GM12875 (cell line): ENCODE data around the gene PTGDR2.

Experiments used
- H3K4me3 ChIP-seq: one replicate; pipeline ENCODE4 v1.5.1; 2011; ENCODE audit warnings: low read depth, low read length, control low read depth
- TF ChIP-seq, protein P1 (sequence below): IDR thresholded peaks from 2 replicates; pipeline ENCODE4 v1.5.1; 2011; ENCODE audit warnings: low read depth, mild to moderate bottlenecking, control low read depth, inconsistent platforms, low read length, moderate library complexity, borderline replicate concordance; ENCODE audit not compliant: insufficient read depth

PTGDR2 gene

DNA sequence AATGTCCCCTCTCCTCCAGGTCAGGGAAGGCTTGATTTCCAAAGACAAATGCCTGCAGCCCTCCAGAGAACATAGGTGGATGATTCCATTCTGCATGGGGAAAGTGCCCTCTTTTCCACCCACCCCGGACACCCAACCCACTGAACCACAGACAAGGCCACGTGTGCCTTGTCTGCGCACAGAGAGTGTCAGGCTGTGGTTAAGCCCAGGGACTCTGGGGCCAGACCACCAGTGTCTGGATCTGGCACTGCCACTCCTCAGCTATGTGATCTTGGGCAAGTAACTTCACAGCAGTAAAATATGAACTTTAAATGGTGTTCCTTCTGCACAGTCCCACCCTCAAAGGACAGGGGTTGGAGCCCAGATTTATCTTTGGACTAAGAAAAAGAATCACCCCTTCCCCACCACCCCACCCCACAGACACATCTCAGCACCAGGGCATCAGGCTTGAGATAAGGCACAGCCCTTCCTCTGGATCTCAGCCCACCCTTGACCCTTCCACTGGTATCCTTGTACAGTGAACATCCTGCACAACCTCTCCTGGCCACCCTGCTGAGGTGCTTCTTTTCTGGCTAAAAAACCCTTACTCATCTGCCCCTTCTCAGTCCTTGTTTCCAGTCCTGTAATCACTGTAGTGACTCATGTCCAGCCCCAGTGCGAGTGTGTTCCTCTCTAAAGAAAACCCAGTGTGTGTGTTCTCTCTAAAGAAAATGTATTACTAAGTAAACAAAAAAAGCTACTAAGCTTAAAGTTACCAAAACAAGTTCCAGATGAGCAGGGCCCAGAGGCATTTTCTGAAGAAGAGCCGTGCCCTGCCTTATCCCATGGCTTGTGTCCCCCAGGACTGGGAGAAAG is 1.9 kb upstream of the PTGDR2 start:
- TF ChIP-seq, protein P1, sequence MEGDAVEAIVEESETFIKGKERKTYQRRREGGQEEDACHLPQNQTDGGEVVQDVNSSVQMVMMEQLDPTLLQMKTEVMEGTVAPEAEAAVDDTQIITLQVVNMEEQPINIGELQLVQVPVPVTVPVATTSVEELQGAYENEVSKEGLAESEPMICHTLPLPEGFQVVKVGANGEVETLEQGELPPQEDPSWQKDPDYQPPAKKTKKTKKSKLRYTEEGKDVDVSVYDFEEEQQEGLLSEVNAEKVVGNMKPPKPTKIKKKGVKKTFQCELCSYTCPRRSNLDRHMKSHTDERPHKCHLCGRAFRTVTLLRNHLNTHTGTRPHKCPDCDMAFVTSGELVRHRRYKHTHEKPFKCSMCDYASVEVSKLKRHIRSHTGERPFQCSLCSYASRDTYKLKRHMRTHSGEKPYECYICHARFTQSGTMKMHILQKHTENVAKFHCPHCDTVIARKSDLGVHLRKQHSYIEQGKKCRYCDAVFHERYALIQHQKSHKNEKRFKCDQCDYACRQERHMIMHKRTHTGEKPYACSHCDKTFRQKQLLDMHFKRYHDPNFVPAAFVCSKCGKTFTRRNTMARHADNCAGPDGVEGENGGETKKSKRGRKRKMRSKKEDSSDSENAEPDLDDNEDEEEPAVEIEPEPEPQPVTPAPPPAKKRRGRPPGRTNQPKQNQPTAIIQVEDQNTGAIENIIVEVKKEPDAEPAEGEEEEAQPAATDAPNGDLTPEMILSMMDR, result no peak
- no peak overlapping the region for H3K4me3 ChIP-seq

DNA sequence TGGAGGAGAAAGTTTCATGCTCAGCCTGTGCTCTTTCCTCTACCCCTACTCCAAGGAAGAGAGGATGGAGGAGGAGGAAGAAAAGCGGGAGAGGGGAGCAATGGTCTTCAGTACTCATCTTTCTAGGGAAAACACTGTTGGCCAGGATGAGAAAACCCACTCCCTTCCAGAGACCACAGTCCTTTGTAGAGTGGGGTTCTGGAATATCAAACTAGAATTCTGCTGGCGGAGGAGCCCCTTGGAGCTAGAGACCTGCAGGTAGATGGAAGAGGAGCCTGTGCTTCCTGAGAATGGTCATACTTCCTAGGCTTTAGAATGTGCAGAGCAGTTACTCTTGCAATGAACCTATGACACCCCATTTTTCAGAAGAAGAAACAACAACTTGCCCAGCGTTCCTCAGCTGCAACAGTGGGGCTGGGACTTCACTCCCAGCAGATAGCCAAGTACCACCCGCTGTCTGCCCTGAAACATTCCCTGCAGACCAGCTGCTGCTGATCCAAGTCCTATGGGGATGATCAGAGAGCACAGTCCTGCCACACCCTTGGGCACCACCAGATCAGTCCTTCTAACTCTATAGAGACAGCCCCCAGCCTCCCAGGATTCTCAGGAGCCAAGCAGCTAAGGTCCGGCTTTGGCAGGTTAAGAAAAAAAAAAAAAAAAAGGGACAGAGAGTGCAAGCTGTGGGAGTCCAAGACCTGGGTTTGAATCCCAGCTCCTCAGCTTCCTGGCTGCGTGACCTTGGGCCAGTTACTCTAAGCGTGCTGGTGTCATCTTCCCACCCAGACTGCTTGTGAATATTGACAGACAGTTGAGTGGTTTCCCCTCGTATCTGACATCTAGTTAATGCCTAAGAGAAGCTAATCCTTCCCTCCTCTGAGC is 664 bp downstream of the PTGDR2 start:
- no peak overlapping the region for H3K4me3 ChIP-seq
- TF ChIP-seq, protein P1, result no peak

DNA sequence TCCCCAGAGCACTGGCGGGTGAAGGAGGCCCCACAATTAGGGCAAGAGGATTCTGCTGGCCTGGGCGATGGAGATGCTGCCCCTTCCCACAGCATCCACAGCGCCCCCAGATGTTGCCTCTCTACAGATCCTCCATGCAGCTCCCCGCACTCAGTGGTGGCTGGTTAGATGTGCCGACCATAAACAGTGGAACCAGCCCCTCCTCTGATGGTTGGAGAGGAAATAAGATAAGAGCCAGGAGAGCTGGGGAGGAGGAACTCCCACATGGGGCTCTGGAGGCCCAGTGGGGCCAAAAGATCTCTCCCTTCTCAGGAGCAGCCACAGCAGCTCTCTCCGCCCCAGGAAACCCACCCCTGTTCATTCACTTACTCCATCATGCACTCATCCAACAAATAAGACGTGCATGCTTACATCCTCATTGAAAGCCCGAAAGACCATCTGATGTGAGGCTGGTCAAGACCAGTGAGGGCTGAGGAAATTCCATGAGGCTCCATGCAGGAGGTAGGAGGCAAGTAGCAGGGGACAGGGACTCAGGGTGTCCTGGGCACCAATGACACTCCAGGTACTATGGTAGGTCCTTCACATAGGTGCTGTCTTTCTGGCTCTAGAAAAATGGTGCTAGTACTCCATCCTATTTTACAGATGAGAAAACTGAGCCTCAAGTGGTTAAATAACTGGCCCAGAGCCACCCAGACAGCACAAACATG is 1.5 kb downstream of the PTGDR2 start:
- TF ChIP-seq, protein P1, result no peak
- no peak overlapping the region for H3K4me3 ChIP-seq

DNA sequence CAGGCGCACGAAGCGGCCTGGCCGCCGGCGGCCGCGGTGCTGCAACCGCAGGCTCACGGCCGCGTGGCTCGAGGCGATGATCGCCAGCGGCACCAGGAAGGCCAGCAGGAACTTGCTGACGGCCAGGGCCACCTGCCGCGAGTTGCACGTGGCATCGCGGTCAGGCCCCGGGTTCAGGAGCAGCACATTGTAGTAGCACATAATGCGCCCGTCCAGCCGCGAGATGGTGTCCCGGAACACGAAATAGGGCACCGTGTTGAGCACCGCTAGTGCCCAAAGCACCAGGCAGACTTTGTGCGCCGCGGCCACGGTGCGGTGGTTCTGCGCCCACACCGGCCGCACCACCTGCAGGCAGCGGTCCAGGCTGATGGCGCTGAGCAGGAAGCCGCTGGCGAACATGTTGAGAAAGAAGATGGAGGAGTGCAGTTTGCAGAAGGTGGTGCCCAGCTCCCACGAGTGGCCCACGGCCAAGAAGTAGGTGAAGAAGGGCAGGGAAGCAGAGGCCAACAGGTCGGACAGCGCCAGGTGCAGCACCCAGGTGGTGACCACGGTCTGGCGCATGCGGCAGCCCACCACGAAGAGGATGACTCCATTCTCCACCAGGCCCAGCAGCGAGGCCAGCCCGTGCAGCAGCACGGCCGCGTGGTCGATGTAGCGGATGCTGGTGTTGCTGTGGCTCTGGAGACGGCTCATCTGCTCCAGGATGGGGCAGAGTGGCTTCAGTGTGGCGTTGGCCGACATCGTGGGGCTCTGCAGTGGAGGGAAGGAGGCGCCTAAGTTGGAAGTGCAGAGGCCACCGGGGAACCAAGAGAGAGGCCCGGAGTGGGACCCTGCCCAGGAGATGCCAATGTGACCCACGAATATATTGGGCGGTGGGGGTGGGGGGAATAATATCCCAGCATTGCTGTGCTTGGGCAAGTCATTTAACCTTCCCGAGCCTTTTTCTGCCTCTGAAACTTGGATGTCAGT is 2.5 kb downstream of the PTGDR2 start:
- no peak overlapping the region for H3K4me3 ChIP-seq

DNA sequence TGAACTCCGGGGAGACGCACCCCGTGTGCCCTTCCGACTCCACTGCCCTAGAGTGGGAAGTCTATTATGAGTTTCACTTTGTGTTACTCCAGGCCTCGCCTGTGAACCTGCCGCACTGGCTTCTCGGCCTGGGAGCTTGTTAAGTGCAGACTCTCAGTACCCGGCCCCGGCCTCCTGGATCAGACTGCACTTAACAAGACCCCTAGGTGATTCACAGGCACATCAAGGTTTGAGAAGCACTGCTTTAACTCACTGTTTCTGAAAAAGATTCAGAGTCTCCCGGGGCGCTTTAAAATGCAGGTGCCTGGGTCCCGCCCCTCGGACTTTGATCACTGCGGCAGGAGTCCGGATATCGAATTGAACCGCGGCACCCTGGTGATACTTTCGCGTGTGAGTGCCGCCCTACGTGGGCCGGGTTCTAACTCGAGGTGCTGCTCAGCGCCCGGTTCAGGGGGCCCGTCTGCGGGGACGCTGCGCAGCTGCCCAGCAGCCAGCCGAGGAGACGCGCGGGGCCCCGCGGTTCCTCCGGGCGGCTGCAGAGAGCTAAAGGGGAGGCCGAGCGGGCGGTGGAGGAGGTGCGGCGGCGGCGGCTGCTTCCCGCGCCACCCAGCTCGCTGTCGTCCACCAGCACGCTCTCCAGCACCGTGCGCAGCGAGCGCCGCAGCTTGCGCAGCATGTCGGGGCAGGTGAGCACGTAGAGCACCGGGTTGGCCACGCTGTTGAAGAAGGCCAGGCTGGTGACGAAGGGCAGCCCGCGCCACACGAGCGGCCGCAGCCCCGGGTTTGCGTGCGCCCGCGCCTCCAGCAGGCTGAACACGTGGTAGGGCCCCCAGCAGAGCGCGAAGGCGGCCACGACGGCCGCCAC is 3.4 kb downstream of the PTGDR2 start:
- H3K4me3 ChIP-seq, result no peak overlapping the region

More for the DNA sequence above, 2.5 kb downstream of the PTGDR2 start:
- TF ChIP-seq, protein P1, result no peak

More for the DNA sequence above, 3.4 kb downstream of the PTGDR2 start:
- TF ChIP-seq, protein P1, result no peak
